K562 (cell line): Measurements from ENCODE around the gene ZC3H7B. TPM values are rescaled to one million over a fixed set of nuclear protein-coding genes. Genes with fewer than 3 reads are reported as not detected.

Experiments
- DEAF1 ChIP-seq: fragments of 450-650 bp; formaldehyde crosslinking; IDR thresholded peaks from 2 replicates; pipeline ENCODE4 v1.4.0; 2020; ENCODE audit warnings: mild to moderate bottlenecking, moderate library complexity
- GTF2A2 ChIP-seq: IDR thresholded peaks from 2 replicates; pipeline ENCODE4 v1.6.1; 2016; ENCODE audit warnings: mild to moderate bottlenecking, missing genetic modification characterization, missing compliant biosample characterization
- ZSCAN32 ChIP-seq: fragments of 450-650 bp; formaldehyde crosslinking; IDR thresholded peaks from 2 replicates; pipeline ENCODE4 v1.4.0; 2020; ENCODE audit warnings: mild to moderate bottlenecking, moderate library complexity
- microRNA-seq: library from miRNA; unstranded; fragments of <30 nt; microRNA quantifications from one replicate; pipeline ENCODE4, GENCODE V29; 2018; ENCODE audit warnings: borderline microRNAs expressed
- polyA plus RNA-seq, 8 experiments: library from polyadenylated mRNA; depleted of rRNA in 4 of 8; stranded (reverse) in 5 of 8; unstranded in 3 of 8; fragments of >200 nt; fragmentation: Nextera tagmentation in 2 of 8; fragmentation: Illumina TruSeq in 1 of 8; extraction: Ambion mirVana in 2 of 8; extraction: Trizol in 1 of 8; gene quantifications; 2 replicates each; pipeline versions ENCODE4 v1.2.1 to v1.2.3, GENCODE V29; 2011 to 2014; ENCODE audit warnings: inconsistent platforms in 1 of 8, missing spikeins in 1 of 8
- small RNA-seq: library from RNA; depleted of rRNA; stranded (forward); fragments of <200 nt; gene quantifications from one replicate; pipeline ENCODE3, GENCODE V24; 2014
- total RNA-seq, 7 experiments: library from RNA; depleted of rRNA in 6 of 7; stranded (reverse); fragments of >200 nt in 6 of 7; fragmentation: Illumina TruSeq in 2 of 7; extraction: Trizol in 2 of 7; gene quantifications; 2 replicates each; pipeline versions ENCODE4 v1.2.1 to v1.2.3, GENCODE V29; 2011 to 2021; ENCODE audit warnings: low replicate concordance in 1 of 7

Gene ZC3H7B
- total and polyA plus RNA-seq, 9 of the 15 experiments (the other 6 are each of a cell fraction or from before 2014, with no cell fraction given), result 0.07 to 49.8 (median 26.8) TPM

- TF ChIP-seq GTF2A2 (tag) (no peak), DEAF1 (CRISPR knock-in tag) (no peak), ZSCAN32 (CRISPR knock-in tag) (no peak)
Measured at GRCh38 chr22:41408665-41409064, 107.3 kb downstream of the ZC3H7B start (continued).

Small RNA genes within 50 kb of the gene (microRNA-seq; reads per million reads assigned to microRNA genes)
- gene MIR6889, result 0.27 reads per million

Small RNA genes within 50 kb of the gene (small RNA-seq; reads per million reads assigned to genes)
- gene MIR6889 (not detected), gene RNU6-495P (not detected)

Other genes starting within 250 kb of the ZC3H7B start
Only the 7 nearest of the 9 such genes appear.
- 16.7 and 23.0 TPM in 2 replicates for gene L3MBTL2, start 96.2 kb upstream of the ZC3H7B start, total RNA-seq (2014; rRNA removed)
- gene L3MBTL2, start 96.2 kb upstream of the ZC3H7B start, total RNA-seq (2014; rRNA removed; fragmentation: Illumina TruSeq; extraction: Trizol), result 12.9 and 14.7 TPM in 2 replicates
- 18.6 and 19.1 TPM in 2 replicates for gene L3MBTL2, start 96.2 kb upstream of the ZC3H7B start, total RNA-seq (2015; rRNA removed; fragmentation: Illumina TruSeq; extraction: Trizol)
- 21.6 and 23.1 TPM in 2 replicates for gene L3MBTL2, start 96.2 kb upstream of the ZC3H7B start, total RNA-seq (2021)
- 15.7 and 17.2 TPM in 2 replicates for gene L3MBTL2, start 96.2 kb upstream of the ZC3H7B start, polyA plus RNA-seq (2011; rRNA removed)
- 20.6 and 23.0 TPM in 2 replicates for gene L3MBTL2, start 96.2 kb upstream of the ZC3H7B start, polyA plus RNA-seq (2014; fragmentation: Illumina TruSeq; extraction: Trizol)
- gene L3MBTL2, start 96.2 kb upstream of the ZC3H7B start, polyA plus RNA-seq (2014; fragmentation: Nextera tagmentation; extraction: Ambion mirVana), result 10 to 100 TPM; 10.3 to 21.0 TPM
- gene L3MBTL2, start 96.2 kb upstream of the ZC3H7B start, polyA plus RNA-seq (2014; rRNA removed), result 18.8 and 20.5 TPM in 2 replicates
- gene CHADL, start 60.6 kb upstream of the ZC3H7B start, total RNA-seq (2014; rRNA removed), result not detected in 2 replicates
- not detected in 2 replicates for gene CHADL, start 60.6 kb upstream of the ZC3H7B start, total RNA-seq (2014; rRNA removed; fragmentation: Illumina TruSeq; extraction: Trizol)
- not detected in 2 replicates for gene CHADL, start 60.6 kb upstream of the ZC3H7B start, total RNA-seq (2015; rRNA removed; fragmentation: Illumina TruSeq; extraction: Trizol)
- not detected in 2 replicates for gene CHADL, start 60.6 kb upstream of the ZC3H7B start, total RNA-seq (2021)
- gene CHADL, start 60.6 kb upstream of the ZC3H7B start, polyA plus RNA-seq (2011; rRNA removed), result not detected in 2 replicates
- not detected in 2 replicates for gene CHADL, start 60.6 kb upstream of the ZC3H7B start, polyA plus RNA-seq (2014; fragmentation: Illumina TruSeq; extraction: Trizol)
- not detected for gene CHADL, start 60.6 kb upstream of the ZC3H7B start, polyA plus RNA-seq (2014; fragmentation: Nextera tagmentation; extraction: Ambion mirVana)
- not detected in 2 replicates for gene CHADL, start 60.6 kb upstream of the ZC3H7B start, polyA plus RNA-seq (2014; rRNA removed)
- 52.1 and 68.7 TPM in 2 replicates for gene RANGAP1, start 15.3 kb upstream of the ZC3H7B start, total RNA-seq (2014; rRNA removed)
- gene RANGAP1, start 15.3 kb upstream of the ZC3H7B start, total RNA-seq (2014; rRNA removed; fragmentation: Illumina TruSeq; extraction: Trizol), result 21.9 and 27.5 TPM in 2 replicates
- 44.3 and 44.5 TPM in 2 replicates for gene RANGAP1, start 15.3 kb upstream of the ZC3H7B start, total RNA-seq (2015; rRNA removed; fragmentation: Illumina TruSeq; extraction: Trizol)
- 90.2 and 104 TPM in 2 replicates for gene RANGAP1, start 15.3 kb upstream of the ZC3H7B start, total RNA-seq (2021)
- 65.4 and 70.4 TPM in 2 replicates for gene RANGAP1, start 15.3 kb upstream of the ZC3H7B start, polyA plus RNA-seq (2011; rRNA removed)
- 50.6 and 68.4 TPM in 2 replicates for gene RANGAP1, start 15.3 kb upstream of the ZC3H7B start, polyA plus RNA-seq (2014; fragmentation: Illumina TruSeq; extraction: Trizol)
- gene RANGAP1, start 15.3 kb upstream of the ZC3H7B start, polyA plus RNA-seq (2014; fragmentation: Nextera tagmentation; extraction: Ambion mirVana), result 1 to 10 TPM; 2.1 to 3.8 TPM
- 74.9 and 77.1 TPM in 2 replicates for gene RANGAP1, start 15.3 kb upstream of the ZC3H7B start, polyA plus RNA-seq (2014; rRNA removed)
- gene TEF, start 80.4 kb downstream of the ZC3H7B start, total RNA-seq (2014; rRNA removed), result 1.2 and 2.0 TPM in 2 replicates
- 0.69 and 0.96 TPM in 2 replicates for gene TEF, start 80.4 kb downstream of the ZC3H7B start, total RNA-seq (2014; rRNA removed; fragmentation: Illumina TruSeq; extraction: Trizol)
- gene TEF, start 80.4 kb downstream of the ZC3H7B start, total RNA-seq (2015; rRNA removed; fragmentation: Illumina TruSeq; extraction: Trizol), result 0.68 and 0.76 TPM in 2 replicates
- gene TEF, start 80.4 kb downstream of the ZC3H7B start, total RNA-seq (2021), result 1.6 and 2.8 TPM in 2 replicates
- gene TEF, start 80.4 kb downstream of the ZC3H7B start, polyA plus RNA-seq (2011; rRNA removed), result 3.1 and 3.2 TPM in 2 replicates
- 1.8 and 2.1 TPM in 2 replicates for gene TEF, start 80.4 kb downstream of the ZC3H7B start, polyA plus RNA-seq (2014; fragmentation: Illumina TruSeq; extraction: Trizol)
- gene TEF, start 80.4 kb downstream of the ZC3H7B start, polyA plus RNA-seq (2014; fragmentation: Nextera tagmentation; extraction: Ambion mirVana), result under 1 TPM; 0.04 to 0.06 TPM
- 0.90 and 1.4 TPM in 2 replicates for gene TEF, start 80.4 kb downstream of the ZC3H7B start, polyA plus RNA-seq (2014; rRNA removed)
- 10.1 and 14.0 TPM in 2 replicates for gene TOB2, start 145.3 kb downstream of the ZC3H7B start, total RNA-seq (2014; rRNA removed)
- gene TOB2, start 145.3 kb downstream of the ZC3H7B start, total RNA-seq (2014; rRNA removed; fragmentation: Illumina TruSeq; extraction: Trizol), result 5.8 and 5.9 TPM in 2 replicates
- 8.0 and 8.4 TPM in 2 replicates for gene TOB2, start 145.3 kb downstream of the ZC3H7B start, total RNA-seq (2015; rRNA removed; fragmentation: Illumina TruSeq; extraction: Trizol)
- gene TOB2, start 145.3 kb downstream of the ZC3H7B start, total RNA-seq (2021), result 17.4 and 20.5 TPM in 2 replicates
- gene TOB2, start 145.3 kb downstream of the ZC3H7B start, polyA plus RNA-seq (2011; rRNA removed), result 3.6 and 6.7 TPM in 2 replicates
- gene TOB2, start 145.3 kb downstream of the ZC3H7B start, polyA plus RNA-seq (2014; fragmentation: Illumina TruSeq; extraction: Trizol), result 11.6 and 11.8 TPM in 2 replicates
- 1 to 10 TPM; 3.3 to 6.2 TPM for gene TOB2, start 145.3 kb downstream of the ZC3H7B start, polyA plus RNA-seq (2014; fragmentation: Nextera tagmentation; extraction: Ambion mirVana)
- gene TOB2, start 145.3 kb downstream of the ZC3H7B start, polyA plus RNA-seq (2014; rRNA removed), result 7.3 and 7.7 TPM in 2 replicates
- gene PHF5A, start 167.2 kb downstream of the ZC3H7B start, total RNA-seq (2014; rRNA removed), result 92.7 and 94.8 TPM in 2 replicates
- gene PHF5A, start 167.2 kb downstream of the ZC3H7B start, total RNA-seq (2014; rRNA removed; fragmentation: Illumina TruSeq; extraction: Trizol), result 112 and 117 TPM in 2 replicates
- 97.7 and 101 TPM in 2 replicates for gene PHF5A, start 167.2 kb downstream of the ZC3H7B start, total RNA-seq (2015; rRNA removed; fragmentation: Illumina TruSeq; extraction: Trizol)
- 69.5 and 73.2 TPM in 2 replicates for gene PHF5A, start 167.2 kb downstream of the ZC3H7B start, total RNA-seq (2021)
- gene PHF5A, start 167.2 kb downstream of the ZC3H7B start, polyA plus RNA-seq (2011; rRNA removed), result 94.3 and 119 TPM in 2 replicates
- 101 and 109 TPM in 2 replicates for gene PHF5A, start 167.2 kb downstream of the ZC3H7B start, polyA plus RNA-seq (2014; fragmentation: Illumina TruSeq; extraction: Trizol)
- gene PHF5A, start 167.2 kb downstream of the ZC3H7B start, polyA plus RNA-seq (2014; fragmentation: Nextera tagmentation; extraction: Ambion mirVana), result 10 to 100 TPM; 14.2 to 30.9 TPM
- gene PHF5A, start 167.2 kb downstream of the ZC3H7B start, polyA plus RNA-seq (2014; rRNA removed), result 144 and 150 TPM in 2 replicates
- gene ACO2, start 167.6 kb downstream of the ZC3H7B start, total RNA-seq (2014; rRNA removed), result 84.1 and 116 TPM in 2 replicates
- gene ACO2, start 167.6 kb downstream of the ZC3H7B start, total RNA-seq (2014; rRNA removed; fragmentation: Illumina TruSeq; extraction: Trizol), result 34.1 and 42.1 TPM in 2 replicates
- 52.5 and 53.3 TPM in 2 replicates for gene ACO2, start 167.6 kb downstream of the ZC3H7B start, total RNA-seq (2015; rRNA removed; fragmentation: Illumina TruSeq; extraction: Trizol)
- 117 and 119 TPM in 2 replicates for gene ACO2, start 167.6 kb downstream of the ZC3H7B start, total RNA-seq (2021)
- gene ACO2, start 167.6 kb downstream of the ZC3H7B start, polyA plus RNA-seq (2011; rRNA removed), result 17.0 and 41.7 TPM in 2 replicates
- gene ACO2, start 167.6 kb downstream of the ZC3H7B start, polyA plus RNA-seq (2014; fragmentation: Illumina TruSeq; extraction: Trizol), result 109 and 111 TPM in 2 replicates
- gene ACO2, start 167.6 kb downstream of the ZC3H7B start, polyA plus RNA-seq (2014; fragmentation: Nextera tagmentation; extraction: Ambion mirVana), result 10 to 100 TPM; 16.2 to 28.7 TPM
- gene ACO2, start 167.6 kb downstream of the ZC3H7B start, polyA plus RNA-seq (2014; rRNA removed), result 43.2 and 54.6 TPM in 2 replicates